CD4-positive, alpha-beta T cell treated with Interleukin-1 beta for 1 hour (primary cell): ENCODE data around the gene DYRK2.

Experiments
- DNase-seq, 2 donors: peaks; one replicate each; pipeline ENCODE4 v3.0.0-alpha.2; 2020 to 2022

Gene DYRK2

GRCh38 chr12:67647181-67647798, 1.3 kb upstream of the DYRK2 start:
- peak in 1 of 2 donors; percentile 17 for DNase-seq

- DNase-seq, result peak; percentile 56 to 65
These were observed 585 bp upstream of the DYRK2 start for GRCh38 chr12:67647799-67648520.

DNA sequence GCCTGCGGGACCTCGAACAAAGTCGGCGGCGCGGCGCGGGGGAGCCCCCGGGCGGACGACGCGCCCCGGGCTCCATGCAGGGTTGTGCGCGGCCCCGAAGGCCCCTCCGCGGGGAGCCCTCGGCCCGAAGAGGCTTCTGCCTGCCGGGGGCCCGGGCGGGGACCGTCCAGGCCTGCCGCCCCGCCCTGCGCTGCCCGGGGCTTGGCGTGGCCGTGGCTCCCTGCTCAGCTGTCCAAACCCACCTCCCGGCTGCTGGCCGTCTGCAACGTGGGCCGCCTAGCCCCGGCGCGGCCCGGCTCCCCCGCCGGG, 670 bp downstream of the DYRK2 start:
- peak in 1 of 2 donors; percentile 12 for DNase-seq

DNA sequence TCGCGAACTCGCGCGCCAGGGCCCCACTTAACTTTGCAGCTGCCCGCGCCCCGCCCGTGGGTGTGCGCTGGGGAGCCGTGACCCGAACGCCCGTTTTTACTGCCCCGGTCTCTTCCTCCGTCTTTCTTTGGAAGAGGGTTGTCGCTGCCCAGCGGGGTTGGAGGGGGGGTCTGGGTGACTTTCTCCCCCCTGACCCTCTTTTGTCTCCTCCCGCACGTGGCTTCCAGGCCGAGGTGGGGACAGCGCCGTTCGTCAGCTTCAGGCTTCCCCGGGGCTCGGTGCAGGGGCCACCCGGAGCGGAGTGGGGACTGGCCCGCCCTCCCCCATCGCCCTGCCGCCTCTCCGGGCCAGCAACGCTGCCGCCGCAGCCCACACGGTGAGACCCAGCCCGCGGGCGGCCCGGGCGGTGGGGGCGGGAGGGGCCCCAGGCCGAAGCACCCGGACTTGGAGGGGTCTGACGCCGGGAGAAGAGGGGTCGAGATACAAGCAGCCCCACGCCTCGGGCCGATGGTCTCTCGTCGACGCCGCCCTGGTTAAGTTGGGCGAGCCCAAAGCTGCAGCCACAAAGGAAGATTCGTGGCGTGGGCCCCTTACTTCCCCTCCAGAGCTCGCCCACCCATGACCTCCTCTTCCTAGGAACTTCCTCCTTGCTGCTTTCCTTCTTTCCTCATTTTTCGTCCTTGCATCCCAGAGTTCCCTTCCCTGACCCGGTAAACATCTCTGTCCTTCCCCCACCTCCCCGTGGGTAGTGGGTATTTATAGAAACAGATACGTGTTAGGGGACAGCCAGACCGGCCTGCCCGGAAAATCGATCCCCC, 1.2 kb downstream of the DYRK2 start:
- peak; percentile 19 to 26 for DNase-seq

- peak in 1 of 2 donors; percentile 13 for DNase-seq
These were observed 2.0 kb downstream of the DYRK2 start for GRCh38 chr12:67650388-67651131.

- peak; percentile 30 to 60 for DNase-seq
These were observed 2.7 kb downstream of the DYRK2 start for GRCh38 chr12:67651132-67651695.

GRCh38 chr12:67655829-67656228, 7.3 kb downstream of the DYRK2 start:
- no peak for DNase-seq

DNA sequence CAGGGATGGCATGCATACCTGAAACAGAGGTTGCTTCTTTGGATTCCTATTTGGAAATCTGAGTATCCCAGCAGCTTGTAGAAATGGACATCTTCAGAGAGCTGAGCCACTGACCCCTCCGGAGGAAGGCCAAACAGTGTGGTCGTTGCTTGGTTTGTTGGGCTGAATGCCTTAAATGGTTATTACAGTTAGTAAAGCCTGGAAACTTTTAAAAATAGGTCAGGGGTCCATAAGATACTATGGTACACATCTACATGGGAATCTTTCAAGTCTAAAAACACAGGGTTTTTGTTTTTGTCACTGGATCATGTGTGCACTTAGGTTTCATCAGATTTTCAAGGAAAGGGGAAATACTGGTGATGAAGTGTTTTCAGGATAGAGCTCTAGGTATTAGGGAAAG, 7.7 kb downstream of the DYRK2 start:
- DNase-seq, result no peak

GRCh38 chr12:67658486-67658885, 9.9 kb downstream of the DYRK2 start:
- DNase-seq, result no peak

- no peak for DNase-seq
These were observed 10.7 kb downstream of the DYRK2 start for GRCh38 chr12:67659292-67659691.

- no peak for DNase-seq
These were observed 12.9 kb downstream of the DYRK2 start for GRCh38 chr12:67661311-67662021.

DNA sequence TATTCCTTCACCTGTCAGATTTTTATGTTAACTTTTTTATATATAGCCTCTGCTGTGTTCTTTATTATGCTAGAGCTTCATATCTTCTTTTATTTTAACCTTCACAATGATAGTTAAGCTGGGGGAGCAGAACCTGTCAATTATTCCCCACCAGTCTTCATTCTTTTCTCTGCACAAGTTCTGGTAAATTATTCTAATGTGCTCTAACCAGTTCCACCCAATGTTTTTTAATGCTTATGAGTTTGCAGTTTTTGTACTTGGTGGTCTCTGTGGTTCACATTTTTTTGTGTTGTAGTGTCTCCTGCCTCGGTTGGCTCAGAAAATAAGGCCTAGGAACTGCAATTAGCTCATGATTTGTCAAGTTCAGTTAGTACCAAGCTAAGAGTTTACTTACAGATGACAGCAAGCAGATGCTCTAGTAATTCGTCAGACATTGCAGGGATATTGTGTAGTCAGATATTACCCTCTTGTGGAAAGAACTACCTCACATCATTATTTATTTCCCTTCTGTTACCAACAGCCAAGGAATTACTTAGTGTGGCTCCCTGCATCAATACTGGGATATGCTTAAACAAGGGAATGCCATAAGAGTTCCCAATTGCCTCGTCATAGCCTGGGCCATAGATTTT, 14.5 kb downstream of the DYRK2 start:
- no peak for DNase-seq

- no peak for DNase-seq
These were observed 15.6 kb downstream of the DYRK2 start for GRCh38 chr12:67664171-67664570.

- no peak for DNase-seq
These were observed 17.1 kb downstream of the DYRK2 start for GRCh38 chr12:67665679-67666078.

GRCh38 chr12:67666605-67667004, 18.1 kb downstream of the DYRK2 start:
- no peak for DNase-seq

GRCh38 chr12:67667276-67668073, 18.9 kb downstream of the DYRK2 start:
- no peak for DNase-seq

- no peak for DNase-seq
These were observed 20.8 kb downstream of the DYRK2 start for GRCh38 chr12:67669217-67669933.

- no peak for DNase-seq
These were observed 21.5 kb downstream of the DYRK2 start for GRCh38 chr12:67669934-67670631.

GRCh38 chr12:67671419-67671818, 22.9 kb downstream of the DYRK2 start:
- DNase-seq, result no peak

DNA sequence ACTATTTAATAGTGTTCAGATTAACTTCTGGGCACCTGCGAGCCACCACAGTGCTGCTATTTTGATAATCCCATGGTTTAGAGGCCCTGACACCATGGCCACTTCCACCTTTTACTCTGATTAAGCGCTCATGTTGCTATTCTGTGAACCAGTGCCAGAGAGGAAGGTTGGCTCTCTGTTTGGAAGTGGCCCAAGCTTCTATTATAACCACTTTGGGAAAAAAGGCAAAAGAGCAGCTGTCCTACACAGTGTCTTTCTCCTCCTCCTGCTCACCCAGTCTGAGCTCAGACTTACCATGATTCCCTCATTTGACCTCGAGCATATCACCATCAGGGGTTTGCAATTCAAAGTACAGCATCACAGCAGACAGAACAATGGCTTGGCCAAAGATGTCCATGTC, 23.3 kb downstream of the DYRK2 start:
- no peak for DNase-seq
